Stimulated activated CD8-positive, alpha-beta memory T cell treated with anti-CD3 and anti-CD28 coated beads, Interleukin-12 subunit alpha, Interleukin-12 subunit beta, amount 100 ng/mL, for 24 hours (primary cell): ENCODE data around the gene KDM4C.

ENCODE experiments used
- DNase-seq: peaks from one replicate; pipeline ENCODE4 v3.0.0-alpha.2; 2020; ENCODE audit errors: extremely low read depth

Gene KDM4C

GRCh38 chr9:7042124-7042523 lies 284.4 kb downstream of the KDM4C start:
- no peak for DNase-seq

DNA sequence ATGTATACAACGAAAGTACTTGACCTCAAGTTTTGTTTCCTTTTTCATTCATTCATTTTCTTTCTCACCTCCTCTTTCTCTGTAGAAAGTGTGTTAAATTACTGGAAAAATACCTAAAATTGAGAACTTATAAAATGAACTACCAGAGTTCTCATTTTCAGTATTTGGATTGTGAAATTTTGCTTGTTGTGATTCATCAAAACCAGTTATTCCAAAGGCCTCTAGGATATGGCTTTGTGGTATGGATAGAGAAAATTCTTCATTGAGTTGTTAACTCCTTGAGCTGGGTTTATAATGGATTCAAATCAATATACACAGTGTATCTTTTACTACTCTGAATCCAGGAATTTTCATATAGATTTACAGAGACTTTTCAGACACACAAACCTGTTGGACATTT lies 287.6 kb downstream of the KDM4C start:
- no peak for DNase-seq

DNA sequence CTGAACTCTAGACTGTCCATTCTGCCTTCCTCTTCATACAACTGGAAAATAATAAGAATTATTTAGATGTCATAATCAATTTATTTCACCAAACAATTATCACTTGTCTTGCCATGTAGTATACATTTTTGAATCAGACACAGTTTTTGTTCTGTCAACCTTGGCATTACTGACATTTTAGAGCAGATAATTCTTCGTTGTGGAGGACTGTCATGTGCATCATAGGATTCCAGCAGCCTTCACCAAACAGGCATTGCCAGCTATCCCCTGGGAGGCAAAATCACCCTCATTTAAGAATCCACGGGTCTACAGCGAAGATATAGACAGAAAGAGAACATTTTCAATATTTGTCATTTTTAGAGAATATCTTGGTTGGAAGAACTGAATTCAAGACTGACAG lies 293.9 kb downstream of the KDM4C start:
- DNase-seq = no peak

GRCh38 chr9:7053903-7054302 lies 296.1 kb downstream of the KDM4C start:
- DNase-seq = no peak

DNA sequence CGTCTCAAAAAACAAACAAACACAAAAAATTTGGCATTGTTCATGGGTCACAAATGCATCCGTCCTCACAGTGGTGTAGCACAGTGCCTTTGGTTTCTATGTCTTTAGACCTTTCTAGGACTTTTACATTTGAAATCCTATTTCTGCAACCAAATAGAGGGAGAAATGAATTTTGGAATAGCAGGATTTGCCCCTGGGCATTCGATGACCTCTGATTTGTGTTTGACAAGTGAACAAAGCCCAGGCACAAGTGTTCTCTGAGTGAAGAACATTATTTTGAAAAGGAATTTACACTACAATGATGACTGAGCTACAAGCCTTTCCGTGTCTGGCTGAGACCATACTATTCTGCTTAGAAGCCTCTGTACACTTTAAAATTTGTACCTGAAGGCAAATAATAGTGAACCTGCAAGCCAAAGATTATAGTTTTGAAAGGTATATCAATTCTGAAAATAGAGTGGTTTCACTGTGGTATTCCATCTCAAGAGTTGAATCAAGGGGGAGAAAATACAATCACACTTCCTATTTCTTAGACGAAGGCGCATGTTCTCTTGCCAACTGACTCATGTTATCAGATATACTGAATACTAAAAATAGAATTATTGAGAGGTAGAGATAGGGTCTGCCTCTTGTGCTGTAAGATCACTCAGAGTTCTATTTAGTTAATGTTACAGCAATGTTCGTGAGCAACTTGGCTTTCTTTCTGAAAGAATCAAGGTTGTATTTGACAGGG lies 297.6 kb downstream of the KDM4C start:
- DNase-seq = no peak

- DNase-seq = no peak
Measured at GRCh38 chr9:7056254-7056653, 298.5 kb downstream of the KDM4C start.

DNA sequence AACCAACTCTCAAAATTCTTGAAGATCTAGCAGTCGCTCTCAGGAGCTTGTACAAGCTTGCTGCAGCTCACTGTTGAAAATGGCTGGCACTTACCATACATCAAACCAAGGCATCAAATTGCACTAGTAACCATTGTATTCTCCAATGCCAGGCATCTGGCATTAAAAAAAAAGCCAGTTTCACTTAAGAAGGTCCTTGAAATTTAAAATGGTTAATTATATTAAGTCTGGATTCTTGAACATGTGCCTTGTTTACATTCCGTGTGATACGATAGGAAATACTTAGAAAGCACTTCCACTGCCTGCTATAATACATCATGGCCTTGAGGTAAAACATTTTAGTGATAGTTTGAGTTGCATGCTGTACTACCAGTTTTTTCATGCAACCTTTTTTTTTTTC lies 300.7 kb downstream of the KDM4C start:
- DNase-seq = no peak

DNA sequence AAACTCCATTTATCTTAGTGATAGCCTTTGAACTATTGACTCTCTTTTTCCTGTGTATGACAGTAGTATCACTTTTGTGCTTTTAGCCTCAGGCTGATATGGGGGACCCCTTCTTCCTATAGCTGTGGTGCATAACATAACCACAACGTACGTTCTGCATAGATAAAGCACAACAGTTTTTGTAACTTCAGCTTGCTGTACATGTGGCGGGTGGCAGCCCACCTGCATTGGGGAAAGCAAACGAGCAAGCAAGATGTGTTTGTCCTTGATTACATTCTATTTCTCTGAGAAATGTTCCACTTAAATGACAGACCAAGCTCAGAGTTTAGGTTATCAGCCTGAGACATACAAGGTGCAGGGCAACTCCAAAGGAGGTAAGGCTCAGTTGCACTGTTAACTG lies 309.4 kb downstream of the KDM4C start:
- no peak for DNase-seq

DNA sequence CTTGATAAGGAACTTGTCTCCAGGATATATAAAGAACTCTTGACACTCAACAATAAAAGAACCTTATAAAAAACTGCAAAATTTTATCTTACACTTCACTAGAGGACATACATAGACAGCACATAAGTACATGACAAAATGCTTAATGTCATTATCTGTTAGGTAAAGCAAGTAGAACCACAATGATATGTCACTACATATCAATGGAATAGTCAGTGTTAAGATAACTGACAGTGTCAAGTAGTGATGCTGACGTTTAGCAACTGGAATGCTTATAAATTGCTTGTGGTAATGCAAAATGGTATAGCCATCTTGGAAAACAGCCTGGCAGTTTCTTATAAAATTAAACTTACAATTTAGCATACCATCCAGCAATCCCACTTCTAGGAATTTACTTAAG lies 314.1 kb downstream of the KDM4C start:
- DNase-seq = no peak

DNA sequence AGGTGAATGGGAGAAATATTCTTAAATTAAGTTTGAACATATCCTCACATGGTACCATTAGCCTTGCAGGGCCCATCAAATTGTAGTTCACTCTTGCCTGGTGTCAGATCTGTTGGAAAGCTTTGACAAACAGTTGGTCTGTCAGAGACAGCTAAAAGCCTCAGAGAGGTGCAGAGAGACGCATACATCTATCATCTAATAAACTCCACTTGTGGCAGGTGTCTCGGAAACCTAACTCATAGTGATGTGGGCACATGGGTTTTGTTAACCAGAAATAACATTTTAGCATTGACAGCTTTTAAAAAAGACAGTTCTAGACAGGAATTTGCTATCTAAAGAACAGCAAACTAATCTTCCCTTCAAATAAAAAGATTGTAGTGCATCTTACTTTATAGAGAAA lies 315.9 kb downstream of the KDM4C start:
- DNase-seq = no peak

GRCh38 chr9:7075154-7075553 lies 317.4 kb downstream of the KDM4C start:
- no peak for DNase-seq

- DNase-seq = no peak
Measured at GRCh38 chr9:7079051-7079450, 321.3 kb downstream of the KDM4C start.

- no peak for DNase-seq
Measured at GRCh38 chr9:7081065-7081600, 323.4 kb downstream of the KDM4C start.

DNA sequence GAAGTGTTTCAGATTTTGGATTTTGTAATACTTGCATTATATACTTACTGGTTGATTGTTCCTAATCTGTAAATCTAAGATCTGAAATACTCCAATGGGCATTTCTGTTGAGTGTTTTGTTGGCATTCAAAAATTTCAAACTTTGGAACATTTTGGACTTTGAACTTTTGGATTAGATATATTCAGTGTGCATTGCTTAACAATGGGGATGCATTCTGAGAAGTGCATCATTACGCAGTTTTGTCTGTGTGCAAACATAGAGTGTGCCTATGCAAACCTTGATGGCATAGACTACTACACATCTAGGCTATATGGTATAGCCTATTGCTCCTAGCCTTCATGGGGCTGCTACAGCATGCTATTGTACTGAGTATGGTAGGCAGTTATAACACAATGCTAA lies 325.4 kb downstream of the KDM4C start:
- DNase-seq = no peak

GRCh38 chr9:7085357-7085756 lies 327.6 kb downstream of the KDM4C start:
- DNase-seq = no peak

DNA sequence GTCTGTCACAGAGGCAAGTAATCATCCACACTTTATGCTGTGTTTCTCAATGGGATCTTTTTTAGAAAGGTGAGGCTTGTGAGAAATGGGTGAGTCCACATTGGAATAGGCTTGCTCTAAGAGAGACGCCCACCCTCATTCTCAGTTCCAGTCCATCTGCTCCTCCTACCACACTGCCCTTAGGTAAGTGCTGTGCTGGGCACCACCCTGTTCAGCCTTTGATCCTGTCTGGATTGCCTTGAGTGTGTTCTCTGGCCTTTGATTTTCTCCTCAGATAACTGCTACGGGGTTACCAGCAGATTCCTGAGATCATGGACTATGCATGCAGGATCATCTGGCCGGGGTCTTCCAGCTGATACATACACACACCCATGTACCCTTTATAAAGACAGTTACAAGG lies 328.6 kb downstream of the KDM4C start:
- no peak for DNase-seq

GRCh38 chr9:7088611-7089010 lies 330.8 kb downstream of the KDM4C start:
- no peak for DNase-seq

- DNase-seq = no peak
Measured at GRCh38 chr9:7089406-7090193, 331.8 kb downstream of the KDM4C start.

GRCh38 chr9:7093040-7093439 lies 335.3 kb downstream of the KDM4C start:
- no peak for DNase-seq

DNA sequence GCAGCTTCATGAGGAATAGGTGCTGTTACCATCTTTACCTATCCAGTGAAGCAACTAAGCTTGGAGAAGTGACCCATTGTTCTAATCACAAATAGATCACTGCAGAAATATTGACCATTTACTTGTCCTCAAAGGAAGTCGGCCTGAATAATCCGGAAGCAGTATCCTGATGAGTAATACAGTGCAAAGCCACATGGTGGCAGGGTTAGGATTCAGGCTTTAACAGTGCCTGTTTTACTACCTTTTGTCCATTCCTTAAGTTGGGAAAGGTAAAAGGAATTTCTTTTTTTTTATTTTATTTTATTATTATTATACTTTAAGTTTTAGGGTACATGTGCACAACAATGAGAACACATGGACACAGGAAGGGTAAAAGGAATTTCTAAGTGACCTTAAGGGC lies 336.3 kb downstream of the KDM4C start:
- DNase-seq = no peak

GRCh38 chr9:7094576-7094975 lies 336.8 kb downstream of the KDM4C start:
- no peak for DNase-seq

DNA sequence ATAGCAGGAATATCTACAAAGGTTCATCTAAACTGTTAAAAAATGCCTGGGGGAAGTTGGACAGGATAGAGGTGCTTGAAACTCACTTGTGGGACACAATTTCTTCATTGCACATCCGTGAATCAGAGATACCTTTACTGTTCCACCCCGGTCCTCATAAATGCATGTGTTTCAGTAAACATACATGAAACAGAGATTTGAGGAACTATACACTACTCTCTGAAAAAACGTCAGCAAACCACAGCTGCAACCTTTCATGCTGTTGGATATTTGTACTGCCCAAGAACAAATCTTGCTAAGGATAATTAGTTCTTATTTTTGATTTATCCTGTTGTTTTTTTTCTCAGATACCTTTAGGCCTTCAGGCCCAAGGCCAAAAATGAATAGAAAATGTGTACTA lies 337.3 kb downstream of the KDM4C start:
- DNase-seq = no peak

DNA sequence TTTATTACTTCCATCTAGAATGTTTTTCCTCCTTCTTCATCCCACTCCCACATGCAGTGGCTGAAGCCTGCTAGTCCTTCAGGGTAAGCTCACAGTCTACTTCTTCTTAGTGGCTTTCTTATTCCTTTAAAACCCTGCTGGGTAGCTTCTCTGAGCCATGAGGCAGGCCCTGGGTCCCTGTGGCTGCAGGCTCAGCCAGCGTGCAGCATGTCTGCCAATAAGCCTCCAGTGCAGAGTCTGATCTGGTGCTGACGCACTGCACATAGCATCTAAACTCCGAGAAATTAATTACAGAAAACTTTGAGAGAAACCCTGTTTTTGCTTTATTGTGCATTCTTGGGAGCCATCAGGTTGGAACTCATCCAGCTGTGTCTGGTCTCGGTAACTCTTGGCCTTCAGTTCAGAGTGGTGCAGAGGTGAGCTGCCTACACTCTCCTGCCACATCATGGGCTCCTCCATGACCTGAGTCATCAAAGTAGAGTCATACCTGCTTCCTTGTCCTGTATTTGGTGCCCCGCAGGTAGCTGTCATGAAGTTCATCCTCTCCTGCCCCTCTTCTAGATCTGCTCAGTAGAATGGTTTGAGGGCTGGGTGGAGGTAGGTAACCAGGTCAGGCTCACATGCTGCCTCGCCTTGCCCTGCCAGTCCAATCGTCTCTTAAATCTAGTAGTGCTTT lies 339.4 kb downstream of the KDM4C start:
- no peak for DNase-seq
